NT2/D1 (cell line): ENCODE results near the gene FRMD4A.

Experiments
- SUZ12 ChIP-seq: IDR thresholded peaks from 2 replicates; pipeline ENCODE4 v1.6.1; 2011; ENCODE audit not compliant: insufficient read length, insufficient read depth; ENCODE audit errors: extremely low read depth
- YY1 ChIP-seq: IDR thresholded peaks from 2 replicates; pipeline ENCODE4 v1.6.1; 2011; ENCODE audit not compliant: insufficient read length, insufficient read depth
- ZNF274 ChIP-seq: IDR thresholded peaks from 2 replicates; pipeline ENCODE4 v1.6.1; 2011; ENCODE audit warnings: mild to moderate bottlenecking, low read depth, low read length

GRCh38 chr10:13885238-13885990 is 445.3 kb downstream of the FRMD4A start:
- TF ChIP-seq SUZ12 (no peak), ZNF274 (no peak), YY1 (no peak)
